GM06990 (cell line): ENCODE measurements around the gene ABI3BP.
A peak's percentile ranks its signal among the peaks of the same experiment; 100 is the strongest.

Source experiments
- DNase-seq: peaks from one replicate; pipeline ENCODE4 v3.0.0-alpha.2; 2011; ENCODE audit not compliant: insufficient read length; ENCODE audit errors: extremely low read depth
- H3K27me3 ChIP-seq: replicated peaks from 2 replicates; pipeline ENCODE4 v1.6.0; 2011; ENCODE audit warnings: low read length; ENCODE audit not compliant: control insufficient read depth, insufficient read depth
- H3K36me3 ChIP-seq: 2 replicates; pipeline ENCODE4 v1.5.1; 2011; ENCODE audit warnings: low read length; ENCODE audit not compliant: control insufficient read depth, insufficient read depth
- H3K4me3 ChIP-seq: replicated peaks from 2 replicates; pipeline ENCODE4 v1.5.1; 2011; ENCODE audit warnings: low read depth, mild to moderate bottlenecking, control low read depth, low read length
- CTCF ChIP-seq: IDR thresholded peaks from 2 replicates; pipeline ENCODE4 v1.5.1; 2011; ENCODE audit warnings: low read length, control low read depth, mild to moderate bottlenecking, inconsistent platforms; ENCODE audit not compliant: insufficient read depth, poor library complexity, severe bottlenecking

Gene ABI3BP

DNA sequence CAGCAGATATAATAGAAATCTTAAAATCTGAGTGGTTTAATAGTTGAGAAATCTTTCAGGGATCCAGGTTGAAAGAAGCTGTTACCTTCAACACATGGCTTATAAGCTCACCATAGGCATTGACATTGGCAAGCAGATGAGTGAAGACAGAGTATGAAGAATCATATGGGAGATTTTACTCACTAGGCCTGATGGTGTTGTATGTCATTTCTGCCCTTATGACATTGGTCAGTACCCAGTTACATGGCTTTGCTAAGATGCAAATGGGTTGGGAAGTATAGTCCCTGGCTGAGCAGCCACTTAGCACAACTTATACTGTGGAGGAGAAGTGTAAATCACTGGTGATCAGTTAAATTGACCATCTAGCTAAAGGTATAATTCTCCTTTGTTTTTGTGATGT is 278.0 kb downstream of the ABI3BP start:
- no peak for DNase-seq
- H3K27me3 ChIP-seq, result no peaks in the 10 kb centered on the region
- H3K4me3 ChIP-seq, result no peak overlapping the region
- no peak for TF ChIP-seq CTCF
- peaks cover 6% of the 10 kb centered on the region for H3K36me3 ChIP-seq

GRCh38 chr3:100710261-100710968 is 282.8 kb downstream of the ABI3BP start:
- DNase-seq, result peak; percentile 35
- Histone ChIP-seq H3K27me3 (no peaks in the 10 kb centered on the region), H3K4me3 (peak overlapping the region; percentile 83), H3K36me3 (peaks cover 5% of the 10 kb centered on the region)
- peak; percentile 42 for TF ChIP-seq CTCF

- Histone ChIP-seq H3K27me3 (no peaks in the 10 kb centered on the region), H3K36me3 (peaks cover 1% of the 10 kb centered on the region), H3K4me3 (peak overlapping the region; percentile 83)
- TF ChIP-seq CTCF, result no peak
- DNase-seq, result peak; percentile 46
These were observed 283.4 kb downstream of the ABI3BP start for GRCh38 chr3:100709842-100710260.

DNA sequence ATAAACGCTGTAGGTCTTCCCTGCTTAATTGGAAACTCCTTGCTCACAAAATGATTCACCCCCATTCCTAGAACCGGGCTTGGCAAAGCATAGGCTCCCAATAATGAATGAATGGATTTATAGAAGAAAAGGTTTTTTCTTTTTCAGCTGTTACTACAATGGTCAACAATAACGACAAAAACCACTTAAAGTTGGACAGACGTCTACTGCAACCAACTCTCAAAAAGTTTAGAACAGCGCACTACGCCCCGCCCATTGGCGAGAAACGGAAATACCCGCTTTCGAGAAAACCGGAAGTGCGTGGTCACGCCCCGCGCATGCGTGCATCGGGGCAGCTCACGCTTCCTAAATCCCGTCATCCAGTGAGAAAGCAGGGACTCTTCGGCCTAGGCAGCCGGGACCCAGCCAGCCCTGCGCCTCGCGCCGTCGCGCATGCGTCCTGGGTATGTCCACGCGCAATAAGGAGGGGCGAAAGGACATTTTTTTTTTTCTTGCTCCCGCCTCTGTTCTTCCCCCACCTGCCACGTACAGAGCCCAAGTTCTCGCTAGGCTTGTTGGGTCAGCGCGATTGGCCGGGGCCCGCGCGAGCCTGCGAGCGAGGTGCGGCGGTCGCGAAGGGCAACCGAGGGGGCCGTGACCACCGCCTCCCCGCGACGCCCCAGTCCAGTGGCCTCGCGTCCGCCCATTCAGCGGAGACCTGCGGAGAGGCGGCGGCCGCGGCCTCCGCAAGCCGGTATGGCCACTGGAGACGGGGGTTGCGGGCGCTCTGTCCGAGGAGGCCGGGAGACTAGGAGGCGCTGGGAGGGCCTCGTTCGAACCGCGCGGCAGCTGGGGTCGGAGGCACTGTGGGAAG is 284.0 kb downstream of the ABI3BP start, which contains the start of gene TFG:
TSS of gene TFG (plus strand) at position 506 of the 853 bp plus-strand sequence. CDS start 4,192 bp downstream, outside the sequence.
- H3K27me3 ChIP-seq, result no peaks in the 10 kb centered on the region
- peak; percentile 99 for DNase-seq
- H3K4me3 ChIP-seq, result peak within 1 kb of the TSS; percentile 83
- H3K36me3 ChIP-seq, result no peaks in the 10 kb centered on the region; the same call in 1 of the 2 replicates
- TF ChIP-seq CTCF, result no peak

- peak overlapping the region; percentile 46 for H3K4me3 ChIP-seq
- no peak for TF ChIP-seq CTCF
- no peaks in the 10 kb centered on the region for H3K27me3 ChIP-seq
- DNase-seq, result peak; percentile 3
- no peaks in the 10 kb centered on the region; the same call in 1 of the 2 replicates for H3K36me3 ChIP-seq
These were observed 284.6 kb downstream of the ABI3BP start for GRCh38 chr3:100708644-100708988.
